ENCODE results near the gene ERC1. TPM values are rescaled to one million over a fixed set of nuclear protein-coding genes. Genes with fewer than 3 reads are reported as not detected.
A peak's percentile ranks its signal among the peaks of the same experiment; 100 is the strongest.

The ERC1 gene
- total RNA-seq, 1 experiment from 2014 or later, result 12.3 TPM

- H3K4me1 ChIP-seq (ENCODE audit: insufficient read depth, low read length), result peaks cover 23% of the 10 kb centered on the region
- CTCF ChIA-PET, result no interaction called here
- no peaks in the 10 kb centered on the region for H3F3A ChIP-seq (ENCODE audit: low read length, unreplicated experiment)
- H4K20me1 ChIP-seq (ENCODE audit: low read length), result no peaks in the 10 kb centered on the region
- no peak overlapping the region for H3K27ac ChIP-seq (ENCODE audit: low read length)
- H3K9me3 ChIP-seq (ENCODE audit: low read length), result no peaks in the 10 kb centered on the region
- intact Hi-C loops (cut with micrococcal nuclease), result no loop called here
- BruUV-seq (replicated peaks), result no TSS peak
- POLR2A ChIA-PET (ENCODE audit: unreplicated experiment), result no interaction called here
- H3K27me3 ChIP-seq (ENCODE audit: low read length), result no peaks in the 10 kb centered on the region
- H3K79me2 ChIP-seq (ENCODE audit: low read length), result no peaks in the 10 kb centered on the region
- DNase-seq (no peak), ATAC-seq (no peak)
- H3K9ac ChIP-seq (ENCODE audit: low read length), result no peak overlapping the region
- no peak overlapping the region for H3K4me3 ChIP-seq (ENCODE audit: low read length)
- no peaks in the 10 kb centered on the region for H3K9me2 ChIP-seq (replicated peaks; ENCODE audit: low read length)
- no peak overlapping the region for H2AFZ ChIP-seq (ENCODE audit: low read length)
- no peak overlapping the region for H3K4me2 ChIP-seq (ENCODE audit: low read length)
- H3K36me3 ChIP-seq (ENCODE audit: low read depth, low read length), result no peaks in the 10 kb centered on the region
- TF ChIP-seq EZH2 (IDR thresholded peaks at IDR 0.05; ENCODE audit: low read length, unreplicated experiment), result no peak
- TF ChIP-seq EZH2phosphoT487 (IDR thresholded peaks at IDR 0.05; ENCODE audit: borderline replicate concordance, low read length), result no peak
- TF ChIP-seq CTCF (conservative IDR thresholded peaks at IDR 0.05; ENCODE audit: low read depth, low read length), result no peak
Measured at GRCh38 chr12:1329784-1330476, 338.9 kb downstream of the ERC1 start.

- Histone ChIP-seq H3K36me3 (ENCODE audit: low read depth, low read length) (no peaks in the 10 kb centered on the region), H2AFZ (ENCODE audit: low read length) (no peak overlapping the region), H3K9me3 (ENCODE audit: low read length) (no peaks in the 10 kb centered on the region), H3F3A (ENCODE audit: low read length, unreplicated experiment) (no peaks in the 10 kb centered on the region), H3K9ac (ENCODE audit: low read length) (no peak overlapping the region), H3K27ac (ENCODE audit: low read length) (no peak overlapping the region), H3K9me2 (replicated peaks; ENCODE audit: low read length) (no peaks in the 10 kb centered on the region), H3K4me2 (ENCODE audit: low read length) (no peak overlapping the region), H3K4me1 (ENCODE audit: insufficient read depth, low read length) (peaks cover 18% of the 10 kb centered on the region), H3K79me2 (ENCODE audit: low read length) (no peaks in the 10 kb centered on the region), H4K20me1 (ENCODE audit: low read length) (no peaks in the 10 kb centered on the region), H3K4me3 (ENCODE audit: low read length) (no peak overlapping the region), H3K27me3 (ENCODE audit: low read length) (no peaks in the 10 kb centered on the region)
- intact Hi-C loops (cut with micrococcal nuclease), result no loop called here
- ChIA-PET POLR2A (ENCODE audit: unreplicated experiment) (no interaction called here), CTCF (no interaction called here)
- no TSS peak for BruUV-seq (replicated peaks)
- TF ChIP-seq EZH2phosphoT487 (IDR thresholded peaks at IDR 0.05; ENCODE audit: borderline replicate concordance, low read length) (no peak), CTCF (conservative IDR thresholded peaks at IDR 0.05; ENCODE audit: low read depth, low read length) (no peak), EZH2 (IDR thresholded peaks at IDR 0.05; ENCODE audit: low read length, unreplicated experiment) (no peak)
- DNase-seq, result no peak
- no peak for ATAC-seq
Measured at GRCh38 chr12:1330477-1330827, 339.4 kb downstream of the ERC1 start.

- Histone ChIP-seq H4K20me1 (ENCODE audit: low read length) (no peaks in the 10 kb centered on the region), H3K4me2 (ENCODE audit: low read length) (peak overlapping the region; percentile 19; the same call in 1 of the 2 replicates), H3F3A (ENCODE audit: low read length, unreplicated experiment) (no peaks in the 10 kb centered on the region), H3K79me2 (ENCODE audit: low read length) (no peaks in the 10 kb centered on the region), H3K9me2 (replicated peaks; ENCODE audit: low read length) (no peaks in the 10 kb centered on the region), H3K27ac (ENCODE audit: low read length) (no peak overlapping the region), H3K9me3 (ENCODE audit: low read length) (no peaks in the 10 kb centered on the region), H3K9ac (ENCODE audit: low read length) (no peak overlapping the region), H3K27me3 (ENCODE audit: low read length) (no peaks in the 10 kb centered on the region), H3K4me1 (ENCODE audit: insufficient read depth, low read length) (peaks cover 9% of the 10 kb centered on the region), H3K4me3 (ENCODE audit: low read length) (no peak overlapping the region), H2AFZ (ENCODE audit: low read length) (no peak overlapping the region), H3K36me3 (ENCODE audit: low read depth, low read length) (no peaks in the 10 kb centered on the region)
- intact Hi-C loops (cut with micrococcal nuclease), result no loop called here
- DNase-seq (peak; percentile 80), ATAC-seq (peak; percentile 35; the same call in 1 of the 2 replicates)
- no TSS peak for BruUV-seq (replicated peaks)
- CTCF ChIA-PET, result interaction anchor here (0.6 kb wide), 1 partner anchor 155 kb away, joined by 3 read pairs; no protein-coding TSS in a partner anchor
- no peak for TF ChIP-seq EZH2 (IDR thresholded peaks at IDR 0.05; ENCODE audit: low read length, unreplicated experiment)
- no peak for TF ChIP-seq CTCF (conservative IDR thresholded peaks at IDR 0.05; ENCODE audit: low read depth, low read length)
- no peak for TF ChIP-seq EZH2phosphoT487 (IDR thresholded peaks at IDR 0.05; ENCODE audit: borderline replicate concordance, low read length)
- POLR2A ChIA-PET (ENCODE audit: unreplicated experiment), result interaction anchor here (0.6 kb wide), 1 partner anchor 208 kb away, joined by 3 read pairs; no protein-coding TSS in a partner anchor
Measured at GRCh38 chr12:1332327-1332726, 341.3 kb downstream of the ERC1 start.
